ENCODE data around the gene SLC7A5. TPM values are rescaled to one million over a fixed set of nuclear protein-coding genes. Genes with fewer than 3 reads are reported as not detected.

Gene SLC7A5
- total RNA-seq, 1 donor from 2014 or later: 7.6 TPM

GRCh38 chr16:87784812-87785211 is 84.5 kb downstream of the SLC7A5 start:
- Histone ChIP-seq H3K9me3 (no peaks in the 10 kb centered on the region), H3K27ac (no peak overlapping the region), H3K27me3 (no peaks in the 10 kb centered on the region), H3K36me3 (no peaks in the 10 kb centered on the region), H3K4me1 (no peaks in the 10 kb centered on the region), H3K4me3 (no peak overlapping the region)
- no peak for DNase-seq (ENCODE audit: low spot score in 2 of 2)
- intact Hi-C loops (cut with DNase I): loop anchor here (5.0 kb wide), 1 partner anchor 52 kb away; no protein-coding TSS in a partner anchor
- no peak for TF ChIP-seq CTCF (IDR thresholded peaks at IDR 0.05)

GRCh38 chr16:87782033-87782432 is 87.3 kb downstream of the SLC7A5 start:
- H3K27me3 ChIP-seq: no peaks in the 10 kb centered on the region
- no peak for TF ChIP-seq CTCF (IDR thresholded peaks at IDR 0.05)
- no peaks in the 10 kb centered on the region for H3K36me3 ChIP-seq
- no peak overlapping the region for H3K4me3 ChIP-seq
- peaks cover 0 to 8% of the 10 kb centered on the region in 2 donors for H3K4me1 ChIP-seq
- H3K9me3 ChIP-seq: no peaks in the 10 kb centered on the region
- intact Hi-C loops (cut with DNase I): loop anchor here (5.0 kb wide), 1 partner anchor 55 kb away; no protein-coding TSS in a partner anchor
- H3K27ac ChIP-seq: no peak overlapping the region
- no peak for DNase-seq (ENCODE audit: low spot score in 2 of 2)

- Histone ChIP-seq H3K27ac (no peak overlapping the region), H3K27me3 (no peaks in the 10 kb centered on the region), H3K9me3 (no peaks in the 10 kb centered on the region), H3K4me1 (peaks cover 0 to 8% of the 10 kb centered on the region in 2 donors), H3K36me3 (no peaks in the 10 kb centered on the region), H3K4me3 (no peak overlapping the region)
- TF ChIP-seq CTCF (IDR thresholded peaks at IDR 0.05): no peak
- intact Hi-C loops (cut with DNase I): loop anchor here (5.0 kb wide), 1 partner anchor 57 kb away; no protein-coding TSS in a partner anchor
- DNase-seq (ENCODE audit: low spot score in 2 of 2): no peak
Measured at GRCh38 chr16:87780385-87780989, 88.8 kb downstream of the SLC7A5 start.

Other genes with a start within 250 kb of the SLC7A5 start
- gene KLHDC4, start 103.5 kb downstream of the SLC7A5 start, total RNA-seq: 38.4 TPM
- gene CA5A, start 67.0 kb upstream of the SLC7A5 start, total RNA-seq: not detected
- gene BANP, start 81.9 kb upstream of the SLC7A5 start, total RNA-seq: 23.4 TPM